Immature natural killer cell (primary cell): ENCODE measurements around the gene ZDHHC8. TPM values are rescaled to one million over a fixed set of nuclear protein-coding genes. Genes with fewer than 3 reads are reported as not detected.

Experiments
- DNase-seq, 3 donors: peaks; one replicate each; pipeline ENCODE4 v3.0.0; 2022; ENCODE audit warnings: mixed read lengths in 1 of 3
- H3K27ac Mint-ChIP-seq, 6 donors: one replicate each; pipeline ENCODE4 v1.8.0; 2020; ENCODE audit warnings: mixed read lengths in 6 of 6, mild to moderate bottlenecking in 5 of 6, inconsistent platforms in 4 of 6, moderate library complexity in 3 of 6
- H3K27me3 Mint-ChIP-seq, 3 donors: one replicate each; pipeline ENCODE4 v1.8.0; 2020 to 2021; ENCODE audit warnings: low read depth in 3 of 3, mild to moderate bottlenecking in 3 of 3, mixed read lengths in 3 of 3, moderate library complexity in 3 of 3, inconsistent platforms in 1 of 3
- H3K36me3 Mint-ChIP-seq, 3 donors: one replicate each; pipeline ENCODE4 v1.8.0; 2020; ENCODE audit warnings: mixed read lengths in 3 of 3, inconsistent platforms in 2 of 3, mild to moderate bottlenecking in 2 of 3
- H3K4me1 Mint-ChIP-seq, 2 donors: one replicate each; pipeline ENCODE4 v1.8.0; 2020; ENCODE audit warnings: inconsistent platforms in 2 of 2, mild to moderate bottlenecking in 2 of 2, mixed read lengths in 2 of 2, moderate library complexity in 1 of 2
- H3K4me3 Mint-ChIP-seq, 5 donors: one replicate each; pipeline ENCODE4 v1.8.0; 2020; ENCODE audit warnings: mild to moderate bottlenecking in 5 of 5, mixed read lengths in 5 of 5, inconsistent platforms in 3 of 5, moderate library complexity in 3 of 5
- H3K9me3 Mint-ChIP-seq, 6 donors: one replicate each; pipeline ENCODE4 v1.8.0; 2020; ENCODE audit warnings: mild to moderate bottlenecking in 6 of 6, mixed read lengths in 6 of 6, inconsistent platforms in 4 of 6, moderate library complexity in 3 of 6
- polyA plus RNA-seq, 3 donors: library from polyadenylated mRNA; unstranded; fragments of 300-500 nt; fragmentation: Illumina TruSeq; gene quantifications; one replicate each; pipeline ENCODE4 v1.2.3, GENCODE V29; 2021

The ZDHHC8 gene
- polyA plus RNA-seq, 3 donors from 2014 or later: 0.54 to 3.7 (median 0.79) TPM

DNA sequence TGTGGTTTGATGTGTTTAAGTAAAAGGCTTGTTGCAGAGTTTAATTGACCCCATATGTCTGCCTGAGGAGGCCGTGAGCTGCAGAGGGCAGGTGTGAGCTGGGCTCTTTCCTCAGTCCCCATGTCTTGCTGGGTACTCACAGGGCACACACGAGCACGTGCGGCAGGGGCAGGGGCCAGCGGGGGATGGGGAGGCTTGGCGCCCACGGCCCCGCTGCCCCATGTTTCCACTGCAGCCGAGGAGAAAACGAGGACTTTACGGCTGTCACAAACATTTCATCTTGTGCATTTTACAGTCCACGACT, 43.9 kb downstream of the ZDHHC8 start:
- peaks cover 0 to 9% (median 0%) of the 10 kb centered on the region in 3 donors for H3K27me3 Mint-ChIP-seq
- no peak overlapping the region for H3K4me3 Mint-ChIP-seq
- no peaks in the 10 kb centered on the region for H3K9me3 Mint-ChIP-seq
- DNase-seq: no peak
- H3K4me1 Mint-ChIP-seq: no peaks in the 10 kb centered on the region
- H3K36me3 Mint-ChIP-seq: no peaks in the 10 kb centered on the region
- no peak overlapping the region for H3K27ac Mint-ChIP-seq

DNA sequence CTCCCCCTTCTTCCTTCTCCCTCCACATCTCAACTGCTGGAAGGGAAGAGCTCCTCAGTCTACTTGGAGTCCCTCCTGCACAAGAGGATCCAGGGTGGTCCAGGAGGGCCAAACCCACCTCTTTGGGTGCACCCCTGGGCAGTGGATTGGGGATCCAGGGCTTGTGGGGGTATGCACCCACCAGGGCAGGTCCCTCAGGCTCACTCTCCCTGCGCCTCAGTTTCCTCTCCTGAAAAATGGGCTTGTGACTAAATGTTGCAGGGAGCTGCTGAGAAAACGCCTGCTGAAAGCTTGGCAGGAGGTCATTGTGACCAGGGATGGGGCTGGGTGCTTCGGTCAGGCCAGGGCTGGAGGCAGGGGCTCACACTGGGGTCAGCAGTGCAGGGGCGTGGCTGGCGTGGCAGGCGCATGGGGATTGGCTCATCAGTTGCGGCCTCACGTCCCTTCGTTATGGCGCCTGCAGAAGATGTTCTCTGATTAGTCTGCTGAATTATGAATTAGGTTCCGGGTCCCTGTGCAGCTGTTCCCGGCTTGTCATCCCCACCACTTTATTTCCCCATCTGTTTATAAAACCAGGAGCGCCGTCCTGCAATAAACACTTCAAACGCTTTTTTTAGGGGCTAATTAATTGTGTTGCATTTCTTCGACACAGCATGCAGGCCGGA, 44.9 kb downstream of the ZDHHC8 start:
- Mint-ChIP-seq H3K4me1 (no peaks in the 10 kb centered on the region), H3K4me3 (no peak overlapping the region), H3K9me3 (no peaks in the 10 kb centered on the region), H3K36me3 (no peaks in the 10 kb centered on the region), H3K27ac (no peak overlapping the region), H3K27me3 (peaks cover 0 to 9% (median 0%) of the 10 kb centered on the region in 3 donors)
- no peak for DNase-seq

DNA sequence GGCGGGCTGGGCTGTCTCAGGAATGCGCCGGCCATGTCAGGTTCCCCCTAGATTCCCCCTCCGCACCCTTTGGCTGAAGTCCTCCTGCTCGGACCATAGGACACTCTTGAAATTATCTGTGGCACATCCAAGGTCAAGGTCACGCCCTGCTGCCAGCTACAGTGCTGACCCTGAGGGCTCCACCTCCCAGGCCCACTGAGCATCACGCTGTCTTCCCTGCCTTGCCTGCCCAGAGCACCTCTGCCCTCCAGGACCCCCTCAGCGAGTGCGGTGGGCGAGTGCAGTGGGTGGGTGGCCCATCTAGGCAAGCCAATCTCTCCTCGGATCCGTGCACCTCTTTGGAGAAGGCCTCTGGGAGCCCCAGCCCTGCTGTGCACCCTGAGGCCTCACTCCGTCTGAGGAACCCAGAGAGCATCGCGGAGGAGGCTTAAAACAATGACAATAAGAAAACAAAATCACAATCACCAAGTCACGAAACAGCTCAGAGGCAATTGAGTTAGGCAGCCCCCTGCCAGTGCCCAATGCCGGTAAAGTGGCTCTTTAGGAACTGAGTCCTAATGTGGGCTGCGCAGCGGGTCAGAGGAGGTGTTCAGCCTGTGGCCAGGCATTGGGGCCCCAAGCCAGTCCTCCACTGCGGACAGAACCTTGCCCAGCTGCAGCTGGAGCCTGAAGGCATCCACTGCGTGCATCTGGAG, 45.8 kb downstream of the ZDHHC8 start:
- peaks cover 0 to 8% (median 0%) of the 10 kb centered on the region in 3 donors for H3K27me3 Mint-ChIP-seq
- no peak for DNase-seq
- H3K4me3 Mint-ChIP-seq: no peak overlapping the region
- no peaks in the 10 kb centered on the region for H3K36me3 Mint-ChIP-seq
- H3K27ac Mint-ChIP-seq: no peak overlapping the region
- no peaks in the 10 kb centered on the region for H3K4me1 Mint-ChIP-seq
- no peaks in the 10 kb centered on the region for H3K9me3 Mint-ChIP-seq

DNA sequence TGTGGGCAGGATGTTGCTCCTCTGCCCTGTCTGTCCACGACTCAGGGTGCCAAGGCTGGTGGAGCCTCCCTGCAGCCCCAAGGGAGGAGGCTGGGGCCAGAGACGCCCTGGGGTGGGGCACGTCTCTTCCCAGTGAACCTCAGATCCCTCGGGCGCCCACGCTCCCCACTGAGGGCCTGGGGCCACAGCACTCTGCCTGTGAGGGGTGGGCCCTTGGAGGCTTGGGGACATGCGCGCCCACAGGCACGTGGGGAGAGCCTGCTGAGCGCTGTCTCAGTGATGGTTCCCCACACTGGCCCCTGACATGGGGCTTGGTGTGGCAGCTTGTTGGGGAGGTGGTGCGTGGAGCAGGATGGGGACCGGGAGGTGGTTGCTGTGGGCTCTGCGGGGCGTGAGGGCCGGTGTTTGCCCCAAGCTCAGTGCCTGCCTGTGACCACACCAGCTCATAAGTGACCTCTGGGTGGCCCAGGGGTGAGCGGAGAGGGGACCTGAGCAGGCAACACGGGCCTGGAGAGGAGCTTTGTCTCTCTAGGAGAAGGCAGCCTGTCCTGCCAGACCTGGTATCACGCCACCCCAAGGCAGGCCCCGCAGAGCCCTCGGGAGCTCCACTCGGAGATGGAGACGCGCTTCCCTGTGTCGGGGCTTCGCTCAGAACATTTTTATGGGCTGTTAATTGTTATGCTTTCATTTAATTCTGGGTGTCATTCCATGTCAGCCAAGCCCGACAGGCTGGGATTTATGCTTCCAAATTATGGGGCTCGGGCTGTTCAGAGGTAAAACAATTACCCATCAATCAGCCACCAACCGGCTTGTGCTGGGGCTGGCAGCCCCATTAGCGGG, 46.7 kb downstream of the ZDHHC8 start:
- H3K4me3 Mint-ChIP-seq: no peak overlapping the region
- no peaks in the 10 kb centered on the region for H3K4me1 Mint-ChIP-seq

DNA sequence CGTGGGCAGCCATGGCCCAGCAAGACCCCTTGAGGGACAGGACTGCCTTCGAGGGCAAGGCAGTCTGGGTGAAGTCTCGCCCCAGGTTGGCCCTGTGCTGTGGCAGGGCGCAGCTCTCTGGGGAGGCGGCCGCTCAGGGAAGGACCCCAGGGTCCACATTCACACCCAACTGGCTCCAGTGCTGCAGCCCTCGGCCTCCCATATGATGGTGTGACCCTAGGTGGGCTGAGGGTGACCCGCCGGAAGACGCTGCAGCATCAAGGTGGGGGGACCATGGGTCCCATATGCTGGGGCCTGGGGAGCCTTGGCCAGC, 47.3 kb downstream of the ZDHHC8 start:
- Mint-ChIP-seq H3K36me3 (no peaks in the 10 kb centered on the region), H3K27me3 (peaks cover 0 to 8% (median 0%) of the 10 kb centered on the region in 3 donors), H3K9me3 (no peaks in the 10 kb centered on the region), H3K27ac (no peak overlapping the region), H3K4me3 (no peak overlapping the region), H3K4me1 (no peaks in the 10 kb centered on the region)
- no peak for DNase-seq

More for the DNA sequence above, 46.7 kb downstream of the ZDHHC8 start:
- no peak for DNase-seq
- no peaks in the 10 kb centered on the region for H3K36me3 Mint-ChIP-seq
- peaks cover 0 to 8% (median 0%) of the 10 kb centered on the region in 3 donors for H3K27me3 Mint-ChIP-seq
- H3K27ac Mint-ChIP-seq: no peak overlapping the region
- no peaks in the 10 kb centered on the region for H3K9me3 Mint-ChIP-seq

DNA sequence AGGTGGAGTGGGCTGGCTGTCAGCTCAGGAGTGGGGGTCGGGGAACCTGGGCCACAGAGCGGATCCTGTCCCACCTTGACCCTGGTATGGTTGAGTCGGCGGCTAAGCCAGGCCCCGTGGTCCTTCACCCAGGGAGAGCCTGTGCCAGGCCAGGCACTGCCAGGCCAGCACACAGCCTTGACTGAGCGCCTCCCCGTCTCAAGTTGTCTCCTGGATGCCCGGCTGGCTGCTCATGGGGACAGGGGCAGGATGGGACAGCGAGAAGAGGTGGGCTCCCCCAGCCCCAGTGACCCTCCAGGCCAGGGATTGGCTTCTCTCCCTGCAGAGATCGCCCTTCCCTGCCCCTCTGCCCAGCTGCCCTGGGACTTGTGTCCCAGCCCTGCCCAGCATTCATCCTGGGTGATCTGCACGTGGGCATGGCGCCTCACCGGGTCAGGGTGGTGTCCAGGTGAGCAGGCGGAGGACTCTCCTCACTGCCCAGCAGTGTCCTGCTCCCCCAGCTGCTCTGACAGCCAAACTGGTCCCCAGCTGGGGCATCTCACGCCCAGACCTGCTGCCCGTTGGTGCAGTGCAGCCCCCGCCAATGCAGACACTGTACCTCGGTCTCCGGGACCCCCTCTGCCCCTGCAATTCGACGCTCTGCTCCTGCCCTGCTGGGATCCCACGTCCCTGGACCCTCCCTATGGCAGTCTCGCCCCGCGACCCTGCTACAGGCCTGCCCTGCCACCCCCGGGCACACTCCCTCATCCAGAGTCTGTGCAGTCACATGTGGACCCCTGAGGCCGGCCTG, 48.0 kb downstream of the ZDHHC8 start:
- Mint-ChIP-seq H3K4me1 (no peaks in the 10 kb centered on the region), H3K4me3 (no peak overlapping the region), H3K27me3 (peaks cover 0 to 3% (median 0%) of the 10 kb centered on the region in 3 donors), H3K27ac (no peak overlapping the region), H3K36me3 (no peaks in the 10 kb centered on the region), H3K9me3 (no peaks in the 10 kb centered on the region)
- DNase-seq: no peak

DNA sequence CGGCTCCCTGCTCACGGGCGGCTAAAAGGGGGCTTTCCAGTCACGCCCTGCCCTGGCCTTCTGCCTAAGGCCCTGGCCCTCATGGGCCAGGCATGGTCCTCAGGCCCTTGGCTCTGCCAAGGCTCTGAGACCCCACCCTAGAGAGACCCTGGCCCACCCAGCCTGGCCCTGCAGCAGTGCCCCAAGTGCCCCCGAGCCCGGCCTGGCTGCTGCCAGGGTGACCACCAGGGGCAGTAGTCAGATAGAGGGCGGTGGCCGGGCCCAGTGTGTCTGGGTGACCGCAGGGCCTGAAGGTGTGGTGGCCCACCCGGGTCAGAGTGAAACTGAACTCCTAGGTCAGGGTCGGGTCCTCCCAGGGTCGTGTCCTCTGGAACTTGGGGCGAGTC, 48.6 kb downstream of the ZDHHC8 start:
- H3K27me3 Mint-ChIP-seq: peaks cover 0 to 2% (median 0%) of the 10 kb centered on the region in 3 donors
- no peak overlapping the region for H3K27ac Mint-ChIP-seq
- no peak for DNase-seq
- no peak overlapping the region for H3K4me3 Mint-ChIP-seq
- H3K36me3 Mint-ChIP-seq: no peaks in the 10 kb centered on the region
- no peaks in the 10 kb centered on the region for H3K9me3 Mint-ChIP-seq
- no peaks in the 10 kb centered on the region for H3K4me1 Mint-ChIP-seq

DNA sequence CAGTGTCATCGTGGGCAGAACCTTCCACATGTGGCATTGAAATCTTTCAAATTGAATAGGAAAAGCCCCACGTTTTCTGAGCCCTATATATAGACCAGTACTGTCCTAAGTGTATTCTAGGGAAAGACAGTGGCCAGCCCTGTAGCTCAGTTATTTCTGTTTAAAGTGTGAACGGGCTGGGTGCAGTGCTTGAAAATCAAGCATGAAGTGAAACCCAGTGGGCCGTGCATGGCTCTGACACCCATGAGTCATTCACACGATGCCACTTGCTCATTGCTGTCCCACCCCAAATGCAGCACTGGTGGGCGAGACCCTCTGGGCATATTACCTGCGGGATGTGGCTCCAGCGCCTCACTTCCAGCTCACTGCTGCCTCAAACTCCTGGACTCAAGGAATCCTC, 49.0 kb downstream of the ZDHHC8 start:
- Mint-ChIP-seq H3K27ac (no peak overlapping the region), H3K27me3 (peaks cover 0 to 2% (median 0%) of the 10 kb centered on the region in 3 donors), H3K4me1 (no peaks in the 10 kb centered on the region), H3K4me3 (no peak overlapping the region), H3K9me3 (no peaks in the 10 kb centered on the region), H3K36me3 (no peaks in the 10 kb centered on the region)
- no peak for DNase-seq

DNA sequence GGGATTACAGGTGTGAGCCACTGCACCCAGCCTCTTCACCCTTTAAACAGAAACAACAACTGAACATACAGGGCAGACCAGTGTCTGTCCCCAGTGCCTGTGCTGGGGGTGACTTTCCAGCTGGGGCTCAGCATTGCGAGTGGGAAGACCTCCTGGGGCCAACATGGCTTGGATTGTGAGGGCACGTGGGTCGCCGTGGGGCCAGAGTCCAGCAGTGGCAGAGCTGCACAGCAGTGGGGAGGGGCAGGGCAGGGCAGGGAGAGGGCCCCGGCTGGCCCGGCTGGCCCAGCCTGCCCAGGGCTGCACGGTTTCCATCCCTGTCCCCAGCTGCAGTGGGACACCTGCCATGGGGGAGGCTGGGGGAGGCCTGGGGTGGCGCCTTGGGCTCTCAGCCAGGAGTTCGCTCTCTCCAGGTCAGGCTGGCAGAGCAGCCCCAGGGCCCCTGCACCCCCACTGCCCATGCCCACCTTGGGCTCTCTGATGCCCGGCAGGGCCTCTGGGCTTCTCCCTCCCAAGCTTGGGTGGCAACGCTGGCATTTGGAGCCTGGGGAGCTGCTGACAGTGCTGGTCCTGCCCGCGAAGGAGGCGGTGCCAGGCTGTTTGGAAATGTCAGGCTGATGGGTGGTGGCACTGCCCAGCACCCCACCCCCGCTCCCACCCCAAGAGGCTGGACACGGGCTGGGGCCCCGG, 49.7 kb downstream of the ZDHHC8 start:
- H3K27me3 Mint-ChIP-seq: peaks cover 0 to 1% (median 0%) of the 10 kb centered on the region in 3 donors
- H3K4me1 Mint-ChIP-seq: no peaks in the 10 kb centered on the region
- no peak overlapping the region for H3K4me3 Mint-ChIP-seq
- no peaks in the 10 kb centered on the region for H3K9me3 Mint-ChIP-seq
- no peak overlapping the region for H3K27ac Mint-ChIP-seq
- DNase-seq: no peak
- no peaks in the 10 kb centered on the region for H3K36me3 Mint-ChIP-seq

DNA sequence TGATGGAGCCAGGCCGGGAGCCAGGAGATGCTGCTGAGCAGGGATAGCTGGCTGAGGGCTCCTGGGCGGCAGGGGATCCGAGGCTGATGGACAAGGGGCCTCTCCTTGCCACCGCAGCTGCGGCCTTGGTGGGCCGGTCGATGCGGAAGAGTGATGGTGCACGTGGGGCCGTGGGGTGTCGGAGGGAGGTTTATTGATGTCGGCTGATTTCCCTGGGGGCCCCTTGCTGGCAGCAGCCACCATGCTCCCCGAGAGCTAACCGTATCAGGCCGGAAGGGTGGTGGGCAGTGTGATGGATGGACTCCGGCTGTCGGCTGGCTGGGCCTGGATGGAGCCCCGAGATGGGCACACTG, 50.3 kb downstream of the ZDHHC8 start:
- Mint-ChIP-seq H3K4me3 (no peak overlapping the region), H3K27ac (no peak overlapping the region), H3K36me3 (no peaks in the 10 kb centered on the region), H3K4me1 (no peaks in the 10 kb centered on the region), H3K27me3 (no peaks in the 10 kb centered on the region), H3K9me3 (no peaks in the 10 kb centered on the region)
- DNase-seq: no peak

DNA sequence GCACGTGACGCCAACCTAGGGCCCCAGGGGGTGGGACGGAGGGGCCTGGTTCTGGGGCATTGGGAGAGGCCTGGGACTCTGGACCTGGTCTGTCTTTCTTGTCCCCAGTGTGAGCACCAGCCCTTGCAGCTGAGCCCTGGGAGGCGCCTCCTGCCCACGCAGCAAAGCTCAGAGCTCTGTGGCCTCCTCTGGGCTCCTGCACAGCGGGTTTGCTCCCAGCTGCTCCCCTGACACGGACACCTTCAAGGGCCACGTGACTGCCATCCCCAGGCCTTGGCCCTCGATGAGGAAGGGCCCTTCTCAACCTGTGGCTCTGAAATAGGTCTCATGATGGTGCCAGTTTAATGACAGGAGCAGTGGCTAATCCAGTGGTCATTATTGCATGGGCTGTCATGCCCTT, 50.8 kb downstream of the ZDHHC8 start:
- Mint-ChIP-seq H3K9me3 (no peaks in the 10 kb centered on the region), H3K36me3 (no peaks in the 10 kb centered on the region)

DNA sequence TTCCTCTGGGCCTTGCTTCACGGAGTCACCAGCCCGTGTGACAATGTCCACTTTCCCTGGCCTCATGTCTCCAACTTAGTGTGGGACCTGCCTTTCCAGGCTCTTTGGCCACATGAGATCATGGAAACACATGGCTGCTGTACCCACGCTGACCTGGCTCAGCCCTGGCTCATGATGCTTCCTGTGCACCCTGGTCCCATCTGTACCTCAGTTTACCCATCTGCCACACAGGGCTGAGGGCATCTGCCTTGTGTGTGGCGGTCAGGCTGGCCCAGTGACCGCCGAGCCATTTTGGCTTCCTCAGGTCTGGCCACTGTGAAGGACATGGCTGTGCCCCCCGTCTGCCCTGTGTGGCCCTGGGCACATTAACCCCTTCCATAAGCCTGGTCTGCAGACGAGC, 51.5 kb downstream of the ZDHHC8 start:
- Mint-ChIP-seq H3K27me3 (no peaks in the 10 kb centered on the region), H3K4me1 (no peaks in the 10 kb centered on the region), H3K36me3 (no peaks in the 10 kb centered on the region), H3K27ac (no peak overlapping the region), H3K9me3 (no peaks in the 10 kb centered on the region), H3K4me3 (no peak overlapping the region)
- DNase-seq: no peak

More for the DNA sequence above, 50.8 kb downstream of the ZDHHC8 start:
- Mint-ChIP-seq H3K27ac (no peak overlapping the region), H3K4me3 (no peak overlapping the region), H3K4me1 (no peaks in the 10 kb centered on the region), H3K27me3 (no peaks in the 10 kb centered on the region)
- no peak for DNase-seq

DNA sequence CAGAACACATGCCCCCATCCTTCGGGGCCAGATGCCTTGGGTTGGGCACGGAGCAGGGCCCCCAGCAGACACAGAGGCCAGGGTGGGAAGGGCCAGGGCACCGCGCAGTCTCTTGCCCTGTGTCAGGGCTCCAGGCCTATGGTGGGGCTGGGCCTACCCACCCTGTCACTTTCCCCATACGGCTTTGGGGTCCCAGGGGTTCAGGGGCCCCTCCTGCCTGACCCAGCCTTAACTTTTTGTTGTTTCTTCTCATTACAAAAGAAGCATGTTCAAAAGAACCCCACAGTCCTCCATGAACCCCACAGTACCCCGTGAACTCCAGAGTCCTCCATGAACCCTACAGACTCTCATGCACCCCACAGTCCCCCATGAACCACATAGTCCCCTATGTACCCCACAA, 52.2 kb downstream of the ZDHHC8 start:
- Mint-ChIP-seq H3K36me3 (no peaks in the 10 kb centered on the region), H3K27ac (no peak overlapping the region), H3K9me3 (no peaks in the 10 kb centered on the region), H3K4me3 (no peak overlapping the region), H3K27me3 (no peaks in the 10 kb centered on the region), H3K4me1 (no peaks in the 10 kb centered on the region)
- DNase-seq: no peak
